K562 (cell line): Measurements from ENCODE around the gene ZNF587.

Experiments used
- EZH2 ChIP-seq: IDR thresholded peaks from 2 replicates; pipeline ENCODE4 v1.6.1; 2012; ENCODE audit warnings: low read depth, mild to moderate bottlenecking, inconsistent platforms, low read length, borderline replicate concordance
- FOXM1 ChIP-seq, 2 experiments: fragments of 450-650 bp in 1 of 2; sonication (generic) in 1 of 2; formaldehyde crosslinking in 1 of 2; IDR thresholded peaks; 2 replicates each; pipeline versions ENCODE4 v1.6.1 to v1.9.0; 2017 to 2022; ENCODE audit warnings: low read depth in 2 of 2, mild to moderate bottlenecking in 2 of 2, missing genetic modification reagents in 1 of 2, moderate library complexity in 1 of 2
- KDM4B ChIP-seq, 2 experiments: fragments of 450-650 bp in 1 of 2; sonication (generic) in 1 of 2; IDR thresholded peaks; 2 replicates each; pipeline ENCODE4 v1.6.1; 2016 to 2017; ENCODE audit warnings: borderline replicate concordance in 2 of 2, antibody characterized with exemption in 1 of 2, low read depth in 1 of 2, mild to moderate bottlenecking in 1 of 2
- POLR2A ChIP-seq: fragments of 450-650 bp; conservative IDR thresholded peaks from 2 replicates; pipeline ENCODE4 v1.6.1; 2016
- RNF2 ChIP-seq: sonication (generic); IDR thresholded peaks from 2 replicates; pipeline ENCODE4 v1.6.1; 2016
- SIX5 ChIP-seq, 2 experiments: IDR thresholded peaks; 2 replicates each; pipeline ENCODE4 v1.6.1; 2011; ENCODE audit warnings: low read length in 2 of 2, borderline replicate concordance in 1 of 2, low read depth in 1 of 2, mild to moderate bottlenecking in 1 of 2, moderate library complexity in 1 of 2; ENCODE audit not compliant: insufficient read depth in 1 of 2
- TARDBP ChIP-seq: fragments of 450-650 bp; IDR thresholded peaks from 2 replicates; pipeline ENCODE4 v1.6.1; 2016
- ZNF12 ChIP-seq: sonication (generic); formaldehyde crosslinking; IDR thresholded peaks from 2 replicates; pipeline ENCODE4 v1.4.0; 2020; ENCODE audit warnings: mild to moderate bottlenecking, missing genetic modification reagents
- TF ChIP-seq, protein P1 (sequence below): fragments of 450-650 bp; formaldehyde crosslinking; IDR thresholded peaks from 2 replicates; pipeline ENCODE4 v1.4.0; 2020; ENCODE audit warnings: mild to moderate bottlenecking, mixed read lengths
- TF ChIP-seq, protein P2 (sequence below): sonication (generic); formaldehyde crosslinking; IDR thresholded peaks from 2 replicates; pipeline ENCODE4 v1.5.0; 2020; ENCODE audit warnings: missing genetic modification reagents
- TF ChIP-seq, protein P3 (sequence below), 3 experiments: IDR thresholded peaks in 2 of 3; conservative IDR thresholded peaks in 1 of 3; 2 replicates each; pipeline ENCODE4 v1.5.1; 2011 to 2012; ENCODE audit warnings: low read length in 3 of 3, mild to moderate bottlenecking in 3 of 3, control low read depth in 2 of 3, improper control_type of control experiment in 1 of 3, inconsistent platforms in 1 of 3, low read depth in 1 of 3, mixed read lengths in 1 of 3, moderate library complexity in 1 of 3; ENCODE audit not compliant: insufficient read depth in 2 of 3
- TF ChIP-seq, protein P4 (sequence below): fragments of 150-350 bp; conservative IDR thresholded peaks from 2 replicates; pipeline ENCODE4 v1.6.1; 2014; ENCODE audit warnings: low read length

DNA sequence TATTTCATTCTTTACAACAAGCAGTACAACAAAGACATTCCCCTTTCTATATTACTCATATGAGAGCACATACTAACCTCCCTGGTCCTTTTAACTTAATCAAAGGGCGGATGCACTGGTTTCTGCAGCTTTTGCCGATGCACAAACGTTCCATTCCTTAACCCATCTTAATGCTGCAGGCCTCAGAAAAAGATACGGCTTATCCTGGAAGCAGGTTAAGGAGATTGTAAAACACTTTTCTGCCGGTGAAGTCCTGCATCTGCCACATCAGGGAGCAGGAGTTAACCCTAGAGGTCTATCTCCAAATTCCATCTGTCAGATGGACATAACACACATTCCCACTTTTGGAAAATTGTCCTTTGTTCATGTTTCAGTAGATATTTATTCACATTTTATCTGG, 50.7 kb downstream of the ZNF587 start:
- TF ChIP-seq KDM4B (IDR thresholded peaks at IDR 0.05; ENCODE audit: borderline replicate concordance in 2 of 2, low read depth in 1 of 2) (no peak), SIX5 (IDR thresholded peaks at IDR 0.05; ENCODE audit: borderline replicate concordance in 1 of 2, insufficient read depth in 1 of 2, low read depth in 1 of 2, low read length in 2 of 2) (no peak), FOXM1 (IDR thresholded peaks at IDR 0.05; ENCODE audit: low read depth) (no peak), FOXM1 (CRISPR knock-in tag; IDR thresholded peaks at IDR 0.05; ENCODE audit: low read depth) (no peak), RNF2 (no peak), TARDBP (no peak), ZNF12 (CRISPR knock-in tag) (no peak), EZH2 (no peak), POLR2A (no peak)
- TF ChIP-seq, protein P1, sequence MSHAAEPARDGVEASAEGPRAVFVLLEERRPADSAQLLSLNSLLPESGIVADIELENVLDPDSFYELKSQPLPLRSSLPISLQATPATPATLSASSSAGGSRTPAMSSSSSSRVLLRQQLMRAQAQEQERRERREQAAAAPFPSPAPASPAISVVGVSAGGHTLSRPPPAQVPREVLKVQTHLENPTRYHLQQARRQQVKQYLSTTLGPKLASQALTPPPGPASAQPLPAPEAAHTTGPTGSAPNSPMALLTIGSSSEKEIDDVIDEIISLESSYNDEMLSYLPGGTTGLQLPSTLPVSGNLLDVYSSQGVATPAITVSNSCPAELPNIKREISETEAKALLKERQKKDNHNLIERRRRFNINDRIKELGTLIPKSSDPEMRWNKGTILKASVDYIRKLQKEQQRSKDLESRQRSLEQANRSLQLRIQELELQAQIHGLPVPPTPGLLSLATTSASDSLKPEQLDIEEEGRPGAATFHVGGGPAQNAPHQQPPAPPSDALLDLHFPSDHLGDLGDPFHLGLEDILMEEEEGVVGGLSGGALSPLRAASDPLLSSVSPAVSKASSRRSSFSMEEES (CRISPR knock-in tag) = no peak
- TF ChIP-seq, protein P2, sequence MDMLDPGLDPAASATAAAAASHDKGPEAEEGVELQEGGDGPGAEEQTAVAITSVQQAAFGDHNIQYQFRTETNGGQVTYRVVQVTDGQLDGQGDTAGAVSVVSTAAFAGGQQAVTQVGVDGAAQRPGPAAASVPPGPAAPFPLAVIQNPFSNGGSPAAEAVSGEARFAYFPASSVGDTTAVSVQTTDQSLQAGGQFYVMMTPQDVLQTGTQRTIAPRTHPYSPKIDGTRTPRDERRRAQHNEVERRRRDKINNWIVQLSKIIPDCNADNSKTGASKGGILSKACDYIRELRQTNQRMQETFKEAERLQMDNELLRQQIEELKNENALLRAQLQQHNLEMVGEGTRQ (CRISPR knock-in tag) = no peak
- TF ChIP-seq, protein P3, sequence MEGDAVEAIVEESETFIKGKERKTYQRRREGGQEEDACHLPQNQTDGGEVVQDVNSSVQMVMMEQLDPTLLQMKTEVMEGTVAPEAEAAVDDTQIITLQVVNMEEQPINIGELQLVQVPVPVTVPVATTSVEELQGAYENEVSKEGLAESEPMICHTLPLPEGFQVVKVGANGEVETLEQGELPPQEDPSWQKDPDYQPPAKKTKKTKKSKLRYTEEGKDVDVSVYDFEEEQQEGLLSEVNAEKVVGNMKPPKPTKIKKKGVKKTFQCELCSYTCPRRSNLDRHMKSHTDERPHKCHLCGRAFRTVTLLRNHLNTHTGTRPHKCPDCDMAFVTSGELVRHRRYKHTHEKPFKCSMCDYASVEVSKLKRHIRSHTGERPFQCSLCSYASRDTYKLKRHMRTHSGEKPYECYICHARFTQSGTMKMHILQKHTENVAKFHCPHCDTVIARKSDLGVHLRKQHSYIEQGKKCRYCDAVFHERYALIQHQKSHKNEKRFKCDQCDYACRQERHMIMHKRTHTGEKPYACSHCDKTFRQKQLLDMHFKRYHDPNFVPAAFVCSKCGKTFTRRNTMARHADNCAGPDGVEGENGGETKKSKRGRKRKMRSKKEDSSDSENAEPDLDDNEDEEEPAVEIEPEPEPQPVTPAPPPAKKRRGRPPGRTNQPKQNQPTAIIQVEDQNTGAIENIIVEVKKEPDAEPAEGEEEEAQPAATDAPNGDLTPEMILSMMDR (IDR thresholded peaks at IDR 0.05 in 2 of 3, conservative IDR thresholded peaks at IDR 0.05 in 1 of 3; ENCODE audit: insufficient read depth in 2 of 3, low read depth in 1 of 3, low read length in 3 of 3) = no peak
- TF ChIP-seq, protein P4, sequence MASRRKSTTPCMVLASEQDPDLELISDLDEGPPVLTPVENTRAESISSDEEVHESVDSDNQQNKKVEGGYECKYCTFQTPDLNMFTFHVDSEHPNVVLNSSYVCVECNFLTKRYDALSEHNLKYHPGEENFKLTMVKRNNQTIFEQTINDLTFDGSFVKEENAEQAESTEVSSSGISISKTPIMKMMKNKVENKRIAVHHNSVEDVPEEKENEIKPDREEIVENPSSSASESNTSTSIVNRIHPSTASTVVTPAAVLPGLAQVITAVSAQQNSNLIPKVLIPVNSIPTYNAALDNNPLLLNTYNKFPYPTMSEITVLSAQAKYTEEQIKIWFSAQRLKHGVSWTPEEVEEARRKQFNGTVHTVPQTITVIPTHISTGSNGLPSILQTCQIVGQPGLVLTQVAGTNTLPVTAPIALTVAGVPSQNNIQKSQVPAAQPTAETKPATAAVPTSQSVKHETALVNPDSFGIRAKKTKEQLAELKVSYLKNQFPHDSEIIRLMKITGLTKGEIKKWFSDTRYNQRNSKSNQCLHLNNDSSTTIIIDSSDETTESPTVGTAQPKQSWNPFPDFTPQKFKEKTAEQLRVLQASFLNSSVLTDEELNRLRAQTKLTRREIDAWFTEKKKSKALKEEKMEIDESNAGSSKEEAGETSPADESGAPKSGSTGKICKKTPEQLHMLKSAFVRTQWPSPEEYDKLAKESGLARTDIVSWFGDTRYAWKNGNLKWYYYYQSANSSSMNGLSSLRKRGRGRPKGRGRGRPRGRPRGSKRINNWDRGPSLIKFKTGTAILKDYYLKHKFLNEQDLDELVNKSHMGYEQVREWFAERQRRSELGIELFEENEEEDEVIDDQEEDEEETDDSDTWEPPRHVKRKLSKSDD = no peak
